Keratinocyte (primary cell): ENCODE measurements around the gene CAPN14. TPM values are rescaled to one million over a fixed set of nuclear protein-coding genes. Genes with fewer than 3 reads are reported as not detected.
"Not testable (repeated sequence)": the region's sequence is repeated elsewhere in the genome, so short reads cannot be mapped to it uniquely, and the experiment has no call there.

Experiments used
- DNase-seq: peaks from one replicate; pipeline ENCODE4 v3.0.0-alpha.2; 2011; ENCODE audit warnings: low read depth, missing footprints, low spot score
- FAIRE-seq: peaks from 2 replicates; lab custom pipeline; 2011; peaks lifted over from hg19 to GRCh38; lab: Jason Lieb, UNC
- H2AFZ ChIP-seq: 2 replicates; pipeline ENCODE4 v1.6.0; 2012; ENCODE audit warnings: low read length, control low read depth, inconsistent platforms; ENCODE audit not compliant: control insufficient read depth
- H3K27ac ChIP-seq: 2 replicates; pipeline ENCODE4 v1.5.1; 2011; ENCODE audit warnings: low read length; ENCODE audit not compliant: control insufficient read depth, insufficient read depth
- H3K27me3 ChIP-seq: 3 replicates; pipeline ENCODE4 v1.6.0; 2011; ENCODE audit warnings: low read length; ENCODE audit not compliant: control insufficient read depth, insufficient read depth; ENCODE audit errors: extremely low read depth
- H3K36me3 ChIP-seq, 2 experiments: 2 replicates in 1 of 2; 3 replicates in 1 of 2; pipeline ENCODE4 v1.5.1; 2011; ENCODE audit warnings: low read length in 2 of 2, mild to moderate bottlenecking in 1 of 2; ENCODE audit not compliant: control insufficient read depth in 2 of 2, insufficient read depth in 2 of 2; ENCODE audit errors: extremely low read depth in 1 of 2
- H3K4me1 ChIP-seq: 3 replicates; pipeline ENCODE4 v1.5.1; 2011; ENCODE audit warnings: low read length; ENCODE audit not compliant: control insufficient read depth, insufficient read depth; ENCODE audit errors: extremely low read depth
- H3K4me2 ChIP-seq: 3 replicates; pipeline ENCODE4 v1.6.0; 2011; ENCODE audit warnings: low read depth, low read length; ENCODE audit not compliant: control insufficient read depth, insufficient read depth; ENCODE audit errors: extremely low read depth
- H3K4me3 ChIP-seq, 3 experiments: fragments of 200-600 bp in 1 of 3; sonication (generic) in 1 of 3; 2 replicates in 2 of 3; 3 replicates in 1 of 3; pipeline ENCODE4 v1.5.1; 2011 to 2016; ENCODE audit warnings: low read length in 3 of 3, mild to moderate bottlenecking in 3 of 3, control low read depth in 2 of 3, inconsistent platforms in 1 of 3, low read depth in 1 of 3, mixed read lengths in 1 of 3, mixed run types in 1 of 3, moderate library complexity in 1 of 3; ENCODE audit not compliant: control insufficient read depth in 2 of 3, insufficient read depth in 2 of 3; ENCODE audit errors: extremely low read depth in 1 of 3
- H3K79me2 ChIP-seq: 2 replicates; pipeline ENCODE4 v1.6.0; 2012; ENCODE audit warnings: low read length; ENCODE audit not compliant: control insufficient read depth, insufficient read depth
- H3K9ac ChIP-seq: 3 replicates; pipeline ENCODE4 v1.6.0; 2011; ENCODE audit warnings: low read length; ENCODE audit not compliant: control insufficient read depth, insufficient read depth; ENCODE audit errors: extremely low read depth
- H3K9me1 ChIP-seq: 3 replicates; pipeline ENCODE4 v1.6.0; 2011; ENCODE audit warnings: low read length; ENCODE audit not compliant: control insufficient read depth, insufficient read depth; ENCODE audit errors: extremely low read depth
- H3K9me3 ChIP-seq: 2 replicates; pipeline ENCODE4 v1.5.1; 2012; ENCODE audit warnings: low read depth, low read length; ENCODE audit not compliant: control insufficient read depth
- H4K20me1 ChIP-seq: 3 replicates; pipeline ENCODE4 v1.6.0; 2011; ENCODE audit warnings: low read length; ENCODE audit not compliant: control insufficient read depth, insufficient read depth; ENCODE audit errors: extremely low read depth
- CTCF ChIP-seq, 3 experiments: IDR thresholded peaks in 1 of 3; conservative IDR thresholded peaks in 1 of 3; optimal IDR thresholded peaks in 1 of 3; 2 replicates in 2 of 3; 3 replicates in 1 of 3; pipeline versions ENCODE3 to v1.5.1; 2011; ENCODE audit warnings: low read length in 3 of 3, mild to moderate bottlenecking in 3 of 3, moderate library complexity in 2 of 3, control low read depth in 1 of 3, inconsistent platforms in 1 of 3; ENCODE audit not compliant: insufficient read depth in 2 of 3; ENCODE audit errors: extremely low read depth in 1 of 3
- EZH2 ChIP-seq: IDR thresholded peaks from one replicate; pipeline ENCODE4 v1.6.1; 2012; ENCODE audit warnings: inconsistent platforms, mild to moderate bottlenecking, low read length, moderate library complexity
- dilution Hi-C: fragments of 300-500 bp; cut with MboI; formaldehyde crosslinking; loops from one replicate; pipeline ENCODE4 v1.7.0; 2020; ENCODE audit warnings: low sequenced_read_pairs; ENCODE audit not compliant: extremely low pct_ligation_motif_present
- polyA plus RNA-seq, 5 experiments: library from polyadenylated mRNA; depleted of rRNA in 3 of 5; stranded (reverse) in 3 of 5; stranded (forward) in 1 of 5; unstranded in 1 of 5; fragments of >200 nt; gene quantifications; 1 replicate in 1 of 5; 2 replicates in 3 of 5; 3 replicates in 1 of 5; pipeline versions ENCODE4 v1.2.1 to v1.2.3, GENCODE V29; 2011 to 2012; ENCODE audit warnings: missing spikeins in 2 of 5, low read depth in 1 of 5, low replicate concordance in 1 of 5

The CAPN14 gene
- polyA plus RNA-seq, 1 donor (not counting 4 experiments of a cell fraction or from before 2014, with no cell fraction given) = 1.1 TPM

GRCh38 chr2:31187166-31187565, 30.1 kb downstream of the CAPN14 start:
- H3K4me2 ChIP-seq = no peak overlapping the region
- FAIRE-seq (no peak), DNase-seq (no peak)
- H3K4me1 ChIP-seq = no peaks in the 10 kb centered on the region
- no peaks in the 10 kb centered on the region for H3K79me2 ChIP-seq
- H3K27me3 ChIP-seq = peaks cover 9% of the 10 kb centered on the region
- H2AFZ ChIP-seq = no peak overlapping the region
- H3K9ac ChIP-seq = no peak overlapping the region
- no peak overlapping the region for H3K27ac ChIP-seq
- no peak overlapping the region for H3K4me3 ChIP-seq
- TF ChIP-seq CTCF (optimal IDR thresholded peaks at IDR 0.05 in 1 of 3, IDR thresholded peaks at IDR 0.05 in 1 of 3, conservative IDR thresholded peaks at IDR 0.05 in 1 of 3; ENCODE audit: extremely low read depth in 1 of 3, insufficient read depth in 2 of 3, low read length in 3 of 3) (no peak), EZH2 (no peak)
- dilution Hi-C loops = no loop called here
- no peaks in the 10 kb centered on the region for H3K9me1 ChIP-seq
- no peaks in the 10 kb centered on the region for H4K20me1 ChIP-seq
- no peaks in the 10 kb centered on the region for H3K36me3 ChIP-seq
- H3K9me3 ChIP-seq = no peaks in the 10 kb centered on the region

GRCh38 chr2:31183973-31184372, 33.3 kb downstream of the CAPN14 start:
- dilution Hi-C loops, FAIRE-seq: not testable (repeated sequence)

GRCh38 chr2:31176742-31177141, 40.6 kb downstream of the CAPN14 start:
- FAIRE-seq = no peak

More at GRCh38 chr2:31183973-31184372, 33.3 kb downstream of the CAPN14 start:
- DNase-seq, H3K79me2 ChIP-seq, H3K4me3 ChIP-seq, H3K4me2 ChIP-seq, H3K9me1 ChIP-seq, H3K4me1 ChIP-seq, H3K9ac ChIP-seq, H3K36me3 ChIP-seq, H4K20me1 ChIP-seq, H2AFZ ChIP-seq, H3K27ac ChIP-seq, H3K9me3 ChIP-seq: not testable (repeated sequence)
- H3K27me3 ChIP-seq = peaks cover 14% of the 10 kb centered on the region

More at GRCh38 chr2:31176742-31177141, 40.6 kb downstream of the CAPN14 start:
- Histone ChIP-seq H3K36me3 (no peaks in the 10 kb centered on the region), H3K4me3 (no peak overlapping the region), H3K4me1 (no peaks in the 10 kb centered on the region), H3K27me3 (peaks cover 14% of the 10 kb centered on the region), H3K79me2 (no peaks in the 10 kb centered on the region), H3K9me1 (no peaks in the 10 kb centered on the region), H3K4me2 (no peak overlapping the region), H3K9ac (no peak overlapping the region), H2AFZ (no peak overlapping the region), H3K27ac (no peak overlapping the region), H3K9me3 (no peaks in the 10 kb centered on the region), H4K20me1 (no peaks in the 10 kb centered on the region)
- no peak for DNase-seq
- no peak for TF ChIP-seq EZH2
- dilution Hi-C loops = no loop called here
